ENCODE data around the gene DNAJC3.
"Not testable (repeated sequence)": the region's sequence is repeated elsewhere in the genome, so short reads cannot be mapped to it uniquely, and the experiment has no call there.

DNAJC3 gene, protein sequence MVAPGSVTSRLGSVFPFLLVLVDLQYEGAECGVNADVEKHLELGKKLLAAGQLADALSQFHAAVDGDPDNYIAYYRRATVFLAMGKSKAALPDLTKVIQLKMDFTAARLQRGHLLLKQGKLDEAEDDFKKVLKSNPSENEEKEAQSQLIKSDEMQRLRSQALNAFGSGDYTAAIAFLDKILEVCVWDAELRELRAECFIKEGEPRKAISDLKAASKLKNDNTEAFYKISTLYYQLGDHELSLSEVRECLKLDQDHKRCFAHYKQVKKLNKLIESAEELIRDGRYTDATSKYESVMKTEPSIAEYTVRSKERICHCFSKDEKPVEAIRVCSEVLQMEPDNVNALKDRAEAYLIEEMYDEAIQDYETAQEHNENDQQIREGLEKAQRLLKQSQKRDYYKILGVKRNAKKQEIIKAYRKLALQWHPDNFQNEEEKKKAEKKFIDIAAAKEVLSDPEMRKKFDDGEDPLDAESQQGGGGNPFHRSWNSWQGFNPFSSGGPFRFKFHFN

GRCh38 chr13:95676762-95677563 lies at the start of gene DNAJC3:
TSS of gene DNAJC3 (plus strand) at chr13:95677139. CDS start at chr13:95677256, 117 bp downstream.
- peak; percentile 37 to 84 for DNase-seq

GRCh38 chr13:95627590-95627989 lies 49.3 kb upstream of the DNAJC3 start:
- DNase-seq, result no peak

DNA sequence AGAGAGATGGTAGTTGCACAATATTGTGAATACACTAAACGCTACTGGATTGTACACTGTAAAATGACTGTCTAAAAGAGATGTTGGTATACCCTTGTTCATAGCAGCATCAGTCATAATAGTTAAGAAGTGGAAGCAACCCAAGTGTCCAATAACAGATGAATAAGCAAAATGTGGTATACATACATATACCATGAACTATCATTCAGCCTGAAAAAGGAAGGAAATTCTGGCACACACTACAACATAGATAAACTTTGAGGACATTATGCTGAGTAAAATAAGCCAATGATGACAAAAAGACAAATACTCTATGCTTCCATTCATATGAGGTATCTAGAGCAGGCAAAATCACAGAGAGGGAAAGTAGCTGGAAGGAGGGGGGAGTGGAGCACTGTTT lies 48.5 kb upstream of the DNAJC3 start:
- DNase-seq, result no peak

GRCh38 chr13:95629071-95629470 lies 47.9 kb upstream of the DNAJC3 start:
- DNase-seq, result no peak

- DNase-seq, result no peak
Observed at GRCh38 chr13:95630593-95630992, 46.3 kb upstream of the DNAJC3 start.

DNA sequence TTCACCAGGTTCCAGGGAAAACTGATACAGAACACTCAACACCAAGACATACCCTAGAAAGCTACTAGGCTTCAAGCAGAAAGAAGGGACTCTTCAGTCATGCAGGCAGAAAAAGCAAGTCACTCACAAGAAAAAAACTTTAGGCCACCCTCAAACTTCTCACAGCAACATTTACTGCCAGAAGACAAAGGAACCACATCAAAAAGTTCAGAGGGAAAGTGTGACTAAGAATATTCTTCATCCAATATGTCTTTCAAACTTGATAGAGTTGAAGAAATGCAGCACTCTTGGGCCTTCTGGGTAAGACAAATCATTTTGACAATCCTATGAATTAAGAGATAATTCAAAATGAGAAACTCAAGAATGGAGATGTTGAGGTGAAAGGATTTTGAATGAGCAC lies 40.1 kb upstream of the DNAJC3 start:
- DNase-seq, result no peak

DNA sequence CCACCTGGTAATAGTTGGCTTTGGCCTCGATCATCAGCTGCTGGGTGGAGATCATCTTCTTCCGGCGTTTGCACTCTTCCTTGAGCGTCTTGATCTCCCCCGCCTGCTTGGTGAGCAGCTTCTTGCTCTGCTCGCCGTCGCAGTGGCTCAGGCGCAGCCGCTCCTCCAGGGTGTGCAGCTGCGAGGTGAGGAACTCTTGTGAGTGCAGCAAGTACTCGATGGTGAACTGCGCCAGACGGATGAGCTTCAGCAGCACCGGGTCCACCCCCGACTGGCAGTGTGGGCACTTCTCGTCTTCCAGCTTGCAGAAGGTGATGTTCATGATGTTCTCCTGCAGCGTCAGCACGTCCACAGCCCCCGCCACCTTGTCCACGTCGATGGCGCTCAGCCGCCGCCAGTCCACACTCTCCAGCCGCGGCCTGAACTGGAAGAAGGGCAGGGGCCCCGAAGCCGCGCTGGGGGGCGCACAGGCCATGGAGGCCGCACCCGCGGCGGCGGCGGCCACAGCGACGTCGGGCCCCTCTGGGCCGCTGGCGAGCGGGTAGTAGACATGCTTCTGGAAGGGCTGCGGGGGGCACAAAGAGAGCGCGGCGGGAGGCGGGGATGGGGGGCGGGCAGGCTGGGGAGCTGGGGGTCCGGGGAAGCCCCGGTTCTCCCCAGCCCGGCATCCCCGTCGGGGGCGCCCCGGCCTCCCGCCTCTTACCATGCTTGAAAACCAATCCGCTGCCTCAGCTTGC lies 35.5 kb upstream of the DNAJC3 start:
- DNase-seq, result no peak

DNA sequence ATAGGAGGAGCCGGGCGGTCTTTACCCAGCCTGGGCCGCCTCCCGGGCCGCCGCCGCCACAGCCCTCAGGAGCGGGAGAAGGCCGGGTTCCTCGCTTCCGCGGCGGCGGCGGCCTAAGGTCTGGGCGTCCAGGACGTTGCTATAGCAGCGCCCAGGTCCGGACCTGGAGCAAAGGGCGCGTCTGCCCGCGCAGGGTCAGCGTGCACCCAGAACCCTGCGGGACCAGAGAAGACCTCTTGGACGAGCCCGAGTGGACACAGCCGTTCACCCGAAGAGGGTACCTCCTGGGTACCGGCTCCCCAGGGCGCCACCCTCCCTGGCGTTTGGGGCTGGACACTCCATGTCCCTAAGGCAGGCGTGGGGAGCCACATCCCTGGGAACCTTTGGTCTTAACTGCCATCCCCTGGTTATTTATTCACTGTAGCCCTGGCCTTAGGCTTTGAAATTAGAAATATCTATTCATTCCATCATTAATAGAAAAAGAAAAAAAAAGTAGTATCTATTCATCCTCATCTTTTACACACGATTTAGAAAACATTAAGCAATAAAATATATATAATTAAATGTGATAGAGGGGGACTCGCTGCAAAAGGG lies 34.8 kb upstream of the DNAJC3 start:
- no peak for DNase-seq

DNA sequence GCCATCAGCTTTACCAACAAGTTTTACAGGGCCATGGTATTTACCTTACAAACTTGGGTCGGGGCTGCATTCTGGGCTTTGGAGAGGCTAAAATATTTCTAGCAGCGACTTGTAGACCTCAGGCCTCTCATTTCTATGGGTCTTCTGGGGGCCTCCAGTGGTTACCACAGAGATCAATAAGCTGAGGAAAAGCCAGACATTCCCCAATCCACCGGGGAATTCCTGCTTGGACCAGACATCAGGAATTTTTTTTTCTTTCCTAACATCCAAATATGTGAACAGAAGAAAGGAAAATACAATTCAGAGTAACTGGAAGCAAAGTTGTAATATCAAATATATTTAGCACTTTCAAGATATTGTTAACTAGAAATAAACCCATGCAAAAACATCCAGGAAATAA lies 33.9 kb upstream of the DNAJC3 start:
- DNase-seq, result no peak

DNA sequence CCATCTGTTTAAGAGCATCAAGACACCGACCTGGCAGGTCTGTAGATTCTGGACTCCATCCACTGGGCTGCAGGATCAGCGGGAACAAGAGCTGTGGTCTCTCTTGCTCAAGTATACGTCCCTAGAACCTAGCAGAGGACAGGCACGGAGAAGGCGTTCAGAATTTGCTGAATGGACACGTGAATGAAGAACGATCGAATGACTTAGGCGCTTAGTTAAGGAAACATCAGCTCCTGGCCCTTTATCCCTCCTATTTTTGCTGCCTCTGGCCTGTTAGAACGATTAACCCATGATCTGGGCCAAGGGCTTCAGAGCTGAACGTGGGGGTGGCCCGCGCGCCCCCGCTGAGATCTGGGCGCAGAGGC lies 33.4 kb upstream of the DNAJC3 start:
- no peak for DNase-seq

GRCh38 chr13:95643936-95644598 lies 32.9 kb upstream of the DNAJC3 start:
- DNase-seq, result no peak

DNA sequence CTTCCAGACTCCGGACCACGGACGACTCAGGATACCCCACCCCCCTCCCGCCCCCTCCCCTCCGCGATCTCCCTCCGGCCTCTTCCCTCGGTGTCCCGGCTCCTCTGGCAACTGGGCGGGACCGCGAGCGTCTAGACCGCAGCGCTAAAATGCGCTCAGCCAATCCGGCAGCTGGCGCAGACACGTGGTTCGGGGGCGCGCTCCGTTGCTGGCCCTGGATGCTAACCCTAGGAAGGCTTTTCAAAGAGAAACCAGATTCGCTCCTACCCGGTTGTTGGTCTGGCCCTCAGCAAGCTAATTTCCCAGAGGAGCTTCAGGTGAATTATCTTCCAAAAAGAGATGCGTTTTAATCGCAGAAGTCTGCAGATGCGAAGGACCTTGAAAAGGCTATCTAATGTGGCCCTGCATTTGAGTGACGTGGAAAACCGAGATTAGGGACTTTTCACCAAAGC lies 32.3 kb upstream of the DNAJC3 start, which contains the start of gene DZIP1:
DZIP1 (minus strand) TSS at position 106 of the 452 bp plus-strand sequence. CDS start 2,677 bp downstream, outside the sequence.
- DNase-seq, result peak; percentile 23 to 63

- no peak for DNase-seq
Observed at GRCh38 chr13:95647321-95647720, 29.6 kb upstream of the DNAJC3 start.

DNA sequence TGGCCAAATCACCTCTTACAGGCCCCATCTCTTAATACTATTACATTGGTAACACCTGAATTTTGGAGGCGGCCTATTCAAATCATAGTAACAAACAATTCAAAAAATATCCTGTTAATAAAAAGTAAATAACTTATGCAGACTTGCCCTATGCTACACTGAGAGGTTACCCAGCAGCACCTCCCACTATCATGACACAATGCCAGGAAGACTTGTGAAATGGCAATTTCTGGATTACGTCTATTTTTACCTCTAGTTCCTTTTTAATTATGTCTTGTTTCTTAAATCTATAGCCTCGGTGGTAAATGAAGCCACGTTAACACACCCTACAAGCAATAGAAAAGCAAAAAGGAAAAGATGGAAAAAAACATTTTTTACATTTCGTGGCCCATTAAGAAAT lies 26.2 kb upstream of the DNAJC3 start:
- no peak for DNase-seq

DNA sequence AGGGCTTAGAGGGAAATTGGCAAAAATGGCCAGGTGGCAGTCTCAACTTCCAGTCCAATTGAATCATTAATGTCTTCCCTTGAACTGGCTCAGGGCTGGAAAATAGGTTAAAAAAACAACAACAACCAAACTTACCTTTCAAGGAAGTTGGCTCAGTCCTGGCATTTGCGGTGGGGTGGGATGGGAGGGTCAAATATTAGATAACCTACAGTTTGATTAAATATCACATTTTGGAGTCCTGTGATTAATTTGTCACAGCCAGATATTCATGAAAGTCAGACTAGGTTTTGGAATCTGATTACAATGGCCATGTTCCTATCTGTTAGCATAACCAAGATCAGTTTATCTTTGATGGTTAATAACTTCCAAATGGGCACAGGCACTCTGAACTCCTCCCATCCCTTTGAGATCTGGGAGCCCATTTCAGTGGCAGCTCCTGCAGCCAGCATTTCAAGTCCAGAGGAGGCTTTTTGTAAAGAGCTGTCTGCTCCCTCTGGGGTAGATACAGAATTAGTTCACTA lies 24.6 kb upstream of the DNAJC3 start:
- DNase-seq, result no peak

- DNase-seq, result no peak
Observed at GRCh38 chr13:95652821-95653220, 24.1 kb upstream of the DNAJC3 start.

- DNase-seq, result no peak
Observed at GRCh38 chr13:95656386-95657015, 20.4 kb upstream of the DNAJC3 start.

GRCh38 chr13:95659500-95659899 lies 17.4 kb upstream of the DNAJC3 start:
- no peak for DNase-seq

GRCh38 chr13:95660981-95661581 lies 15.9 kb upstream of the DNAJC3 start:
- peak in 1 of 2 experiments; percentile 33 for DNase-seq

- DNase-seq, result not testable (repeated sequence)
Observed at GRCh38 chr13:95667235-95667634, 9.7 kb upstream of the DNAJC3 start.

DNA sequence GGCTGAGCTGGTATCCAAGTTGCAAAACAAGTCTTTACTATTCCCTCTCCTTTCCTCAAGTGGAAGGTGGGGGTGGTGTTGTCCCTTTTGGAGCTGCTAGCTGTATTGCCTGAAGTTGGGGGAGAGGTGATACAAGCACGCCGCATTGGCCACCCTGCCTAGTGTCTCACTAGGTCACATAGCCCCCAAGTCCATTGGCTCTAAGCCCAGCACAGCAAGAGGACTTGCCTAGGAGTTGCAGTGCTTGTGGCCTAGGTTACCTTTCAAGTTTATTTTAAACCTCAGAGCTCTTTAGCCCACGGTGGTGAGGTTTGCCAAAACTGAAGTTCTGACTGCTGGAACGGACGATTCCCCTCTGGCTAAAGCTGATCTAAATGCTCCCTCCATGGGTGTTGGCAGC lies 5.3 kb upstream of the DNAJC3 start:
- DNase-seq, result no peak

All from NCI-H446 (cell line).